Measurements from ENCODE around the gene HS6ST1. TPM values are rescaled to one million over a fixed set of nuclear protein-coding genes. Genes with fewer than 3 reads are reported as not detected.
A peak's percentile ranks its signal among the peaks of the same experiment; 100 is the strongest.

HS6ST1 gene
- total RNA-seq, 2 experiments from 2014 or later, result 6.2 to 6.8 TPM

- H3K27me3 Mint-ChIP-seq, result peaks cover 5% of the 10 kb centered on the region
- peaks cover 13% of the 10 kb centered on the region for H3K4me1 Mint-ChIP-seq
- H3K4me3 Mint-ChIP-seq, result no peak overlapping the region
- no peaks in the 10 kb centered on the region for H3K9me3 Mint-ChIP-seq
- POLR2A ChIA-PET, result no interaction called here
- CTCF ChIA-PET, result no interaction called here
- no peaks in the 10 kb centered on the region for H3K36me3 Mint-ChIP-seq (ENCODE audit: low read depth)
- no peak overlapping the region for H3K27ac Mint-ChIP-seq
- DNase-seq, result no peak
Observed at GRCh38 chr2:128315122-128315828, 3.4 kb downstream of the HS6ST1 start.

GRCh38 chr2:128314348-128315121 is 4.1 kb downstream of the HS6ST1 start:
- H3K4me1 Mint-ChIP-seq, result peaks cover 13% of the 10 kb centered on the region
- no peaks in the 10 kb centered on the region for H3K9me3 Mint-ChIP-seq
- H3K4me3 Mint-ChIP-seq, result no peak overlapping the region
- peak; percentile 15 for DNase-seq
- H3K27me3 Mint-ChIP-seq, result peaks cover 5% of the 10 kb centered on the region
- H3K27ac Mint-ChIP-seq, result no peak overlapping the region
- H3K36me3 Mint-ChIP-seq (ENCODE audit: low read depth), result no peaks in the 10 kb centered on the region
- ChIA-PET CTCF (no interaction called here), POLR2A (no interaction called here)

GRCh38 chr2:128313931-128314347 is 4.7 kb downstream of the HS6ST1 start:
- H3K4me3 Mint-ChIP-seq, result no peak overlapping the region
- H3K36me3 Mint-ChIP-seq (ENCODE audit: low read depth), result no peaks in the 10 kb centered on the region
- ChIA-PET CTCF (no interaction called here), POLR2A (no interaction called here)
- peaks cover 5% of the 10 kb centered on the region for H3K27me3 Mint-ChIP-seq
- DNase-seq, result no peak
- peaks cover 13% of the 10 kb centered on the region for H3K4me1 Mint-ChIP-seq
- no peaks in the 10 kb centered on the region for H3K9me3 Mint-ChIP-seq
- no peak overlapping the region for H3K27ac Mint-ChIP-seq

- H3K9me3 Mint-ChIP-seq, result no peaks in the 10 kb centered on the region
- DNase-seq, result peak; percentile 15
- no peak overlapping the region for H3K27ac Mint-ChIP-seq
- ChIA-PET POLR2A (no interaction called here), CTCF (no interaction called here)
- no peaks in the 10 kb centered on the region for H3K36me3 Mint-ChIP-seq (ENCODE audit: low read depth)
- peaks cover 5% of the 10 kb centered on the region for H3K27me3 Mint-ChIP-seq
- H3K4me3 Mint-ChIP-seq, result no peak overlapping the region
- H3K4me1 Mint-ChIP-seq, result peaks cover 13% of the 10 kb centered on the region
Observed at GRCh38 chr2:128313091-128313836, 5.4 kb downstream of the HS6ST1 start.

GRCh38 chr2:128312411-128312810 is 6.3 kb downstream of the HS6ST1 start:
- H3K36me3 Mint-ChIP-seq (ENCODE audit: low read depth), result no peaks in the 10 kb centered on the region

GRCh38 chr2:128311755-128312341 is 6.8 kb downstream of the HS6ST1 start:
- peak; percentile 14 for DNase-seq
- no peak overlapping the region for H3K4me3 Mint-ChIP-seq

More at GRCh38 chr2:128312411-128312810, 6.3 kb downstream of the HS6ST1 start:
- no peak overlapping the region for H3K27ac Mint-ChIP-seq
- POLR2A ChIA-PET, result no interaction called here
- H3K9me3 Mint-ChIP-seq, result no peaks in the 10 kb centered on the region
- CTCF ChIA-PET, result no interaction called here
- no peak overlapping the region for H3K4me3 Mint-ChIP-seq
- DNase-seq, result no peak
- H3K27me3 Mint-ChIP-seq, result peaks cover 3% of the 10 kb centered on the region
- peaks cover 10% of the 10 kb centered on the region for H3K4me1 Mint-ChIP-seq

GRCh38 chr2:128311216-128311754 is 7.4 kb downstream of the HS6ST1 start:
- POLR2A ChIA-PET, result no interaction called here
- no peak for DNase-seq
- Mint-ChIP-seq H3K27me3 (no peaks in the 10 kb centered on the region), H3K9me3 (no peaks in the 10 kb centered on the region), H3K4me1 (no peaks in the 10 kb centered on the region), H3K4me3 (no peak overlapping the region), H3K36me3 (ENCODE audit: low read depth) (no peaks in the 10 kb centered on the region), H3K27ac (no peak overlapping the region)
- CTCF ChIA-PET, result no interaction called here

More at GRCh38 chr2:128311755-128312341, 6.8 kb downstream of the HS6ST1 start:
- POLR2A ChIA-PET, result no interaction called here
- Mint-ChIP-seq H3K4me1 (peaks cover 6% of the 10 kb centered on the region), H3K36me3 (ENCODE audit: low read depth) (no peaks in the 10 kb centered on the region), H3K9me3 (no peaks in the 10 kb centered on the region), H3K27ac (no peak overlapping the region), H3K27me3 (peaks cover 2% of the 10 kb centered on the region)
- CTCF ChIA-PET, result no interaction called here

GRCh38 chr2:128310761-128311160 is 7.9 kb downstream of the HS6ST1 start:
- Mint-ChIP-seq H3K4me1 (no peaks in the 10 kb centered on the region), H3K9me3 (no peaks in the 10 kb centered on the region), H3K36me3 (ENCODE audit: low read depth) (no peaks in the 10 kb centered on the region), H3K27me3 (no peaks in the 10 kb centered on the region), H3K27ac (no peak overlapping the region), H3K4me3 (no peak overlapping the region)
- DNase-seq, result no peak
- CTCF ChIA-PET, result no interaction called here
- POLR2A ChIA-PET, result no interaction called here

GRCh38 chr2:128310094-128310716 is 8.5 kb downstream of the HS6ST1 start:
- H3K9me3 Mint-ChIP-seq, result no peaks in the 10 kb centered on the region
- DNase-seq, result no peak
- no peak overlapping the region for H3K27ac Mint-ChIP-seq
- ChIA-PET CTCF (no interaction called here), POLR2A (no interaction called here)
- no peaks in the 10 kb centered on the region for H3K36me3 Mint-ChIP-seq (ENCODE audit: low read depth)
- H3K4me3 Mint-ChIP-seq, result no peak overlapping the region
- no peaks in the 10 kb centered on the region for H3K4me1 Mint-ChIP-seq
- H3K27me3 Mint-ChIP-seq, result no peaks in the 10 kb centered on the region

GRCh38 chr2:128309280-128310093 is 9.2 kb downstream of the HS6ST1 start:
- DNase-seq, result no peak
- H3K4me1 Mint-ChIP-seq, result no peaks in the 10 kb centered on the region
- POLR2A ChIA-PET, result no interaction called here
- H3K27me3 Mint-ChIP-seq, result no peaks in the 10 kb centered on the region
- H3K36me3 Mint-ChIP-seq (ENCODE audit: low read depth), result no peaks in the 10 kb centered on the region
- no peak overlapping the region for H3K4me3 Mint-ChIP-seq
- CTCF ChIA-PET, result no interaction called here
- no peaks in the 10 kb centered on the region for H3K9me3 Mint-ChIP-seq
- H3K27ac Mint-ChIP-seq, result no peak overlapping the region

GRCh38 chr2:128308889-128309279 is 9.8 kb downstream of the HS6ST1 start:
- Mint-ChIP-seq H3K27me3 (no peaks in the 10 kb centered on the region), H3K36me3 (ENCODE audit: low read depth) (no peaks in the 10 kb centered on the region), H3K4me3 (no peak overlapping the region), H3K9me3 (no peaks in the 10 kb centered on the region), H3K4me1 (no peaks in the 10 kb centered on the region), H3K27ac (no peak overlapping the region)
- ChIA-PET POLR2A (interaction anchor here (0.6 kb wide), 1 partner anchor 8 kb away, joined by 3 read pairs; no protein-coding TSS in a partner anchor), CTCF (no interaction called here)
- no peak for DNase-seq

GRCh38 chr2:128308284-128308731 is 10.4 kb downstream of the HS6ST1 start:
- H3K4me3 Mint-ChIP-seq, result no peak overlapping the region
- H3K27me3 Mint-ChIP-seq, result no peaks in the 10 kb centered on the region
- ChIA-PET POLR2A (interaction anchor here (0.6 kb wide), 1 partner anchor 9 kb away, joined by 3 read pairs; no protein-coding TSS in a partner anchor), CTCF (no interaction called here)
- no peak for DNase-seq
- H3K9me3 Mint-ChIP-seq, result no peaks in the 10 kb centered on the region
- no peaks in the 10 kb centered on the region for H3K4me1 Mint-ChIP-seq
- no peak overlapping the region for H3K27ac Mint-ChIP-seq
- H3K36me3 Mint-ChIP-seq (ENCODE audit: low read depth), result no peaks in the 10 kb centered on the region

Data from activated CD4-positive, alpha-beta memory T cell treated with anti-CD3 and anti-CD28 coated beads, Interleukin-2, amount 10 ng/mL, durations not matched to agents 7 days and 5 days (primary cell).